Neutrophil (primary cell): ENCODE results near the gene TRIAP1.
"Not testable (repeated sequence)": the region's sequence is repeated elsewhere in the genome, so short reads cannot be mapped to it uniquely, and the experiment has no call there.

Experiments used
- H3K27ac ChIP-seq: fragments of 200-600 bp; sonication (generic); 2 replicates; pipeline ENCODE4 v1.5.1; 2016; ENCODE audit warnings: mild to moderate bottlenecking, moderate library complexity
- H3K27me3 ChIP-seq: fragments of 200-600 bp; sonication (generic); 2 replicates; pipeline ENCODE4 v1.6.0; 2016; ENCODE audit warnings: mild to moderate bottlenecking
- H3K36me3 ChIP-seq: fragments of 200-600 bp; sonication (generic); 2 replicates; pipeline ENCODE4 v1.5.1; 2017
- H3K4me1 ChIP-seq, 2 experiments: fragments of 200-600 bp in 1 of 2; sonication (generic) in 1 of 2; 1 replicate in 1 of 2; 2 replicates in 1 of 2; pipeline versions ENCODE4 v1.5.1 to v1.6.1; 2013 to 2016; ENCODE audit warnings: low read depth in 1 of 2, low read length in 1 of 2, mild to moderate bottlenecking in 1 of 2, moderate library complexity in 1 of 2; ENCODE audit not compliant: control insufficient read depth in 1 of 2, insufficient read depth in 1 of 2
- H3K4me3 ChIP-seq, 2 experiments: fragments of 200-600 bp in 1 of 2; sonication (generic) in 1 of 2; 1 replicate in 1 of 2; 2 replicates in 1 of 2; pipeline ENCODE4 v1.5.1; 2013 to 2016; ENCODE audit warnings: low read depth in 1 of 2, low read length in 1 of 2, mild to moderate bottlenecking in 1 of 2, moderate library complexity in 1 of 2
- H3K9me3 ChIP-seq: fragments of 200-600 bp; sonication (generic); 2 replicates; pipeline ENCODE4 v1.5.1; 2016
- TF ChIP-seq, protein P1 (sequence below): fragments of 200-600 bp; sonication (generic); IDR thresholded peaks from 2 replicates; pipeline ENCODE4 v1.5.1; 2016; ENCODE audit warnings: antibody characterized with exemption

Gene TRIAP1

DNA sequence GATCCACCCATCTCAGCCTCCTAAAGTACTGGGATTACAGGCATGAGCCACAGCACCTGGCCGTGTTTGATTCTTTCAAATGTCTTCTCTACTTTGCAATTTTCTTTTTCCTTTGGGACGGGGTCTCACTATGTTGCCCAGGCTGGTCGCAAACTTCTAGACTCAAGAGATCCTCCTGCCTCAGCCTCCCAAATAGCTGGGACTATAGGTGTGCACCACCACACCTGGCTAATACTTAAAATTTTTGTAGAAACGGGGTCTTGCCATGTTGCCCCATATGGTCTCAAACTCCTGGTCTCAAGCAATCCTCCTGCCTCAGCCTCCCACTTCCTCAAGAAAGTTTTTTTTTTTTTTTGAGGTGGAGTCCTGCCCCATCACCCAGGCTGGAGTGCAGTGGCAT is 1.8 kb upstream of the TRIAP1 start:
- Histone ChIP-seq H3K27me3 (no peaks in the 10 kb centered on the region), H3K27ac (no peak overlapping the region), H3K9me3 (no peaks in the 10 kb centered on the region), H3K4me3 (no peak overlapping the region), H3K36me3 (peaks cover 12% of the 10 kb centered on the region), H3K4me1 (peaks cover 14 to 20% of the 10 kb centered on the region in 2 experiments)
- TF ChIP-seq, protein P1, sequence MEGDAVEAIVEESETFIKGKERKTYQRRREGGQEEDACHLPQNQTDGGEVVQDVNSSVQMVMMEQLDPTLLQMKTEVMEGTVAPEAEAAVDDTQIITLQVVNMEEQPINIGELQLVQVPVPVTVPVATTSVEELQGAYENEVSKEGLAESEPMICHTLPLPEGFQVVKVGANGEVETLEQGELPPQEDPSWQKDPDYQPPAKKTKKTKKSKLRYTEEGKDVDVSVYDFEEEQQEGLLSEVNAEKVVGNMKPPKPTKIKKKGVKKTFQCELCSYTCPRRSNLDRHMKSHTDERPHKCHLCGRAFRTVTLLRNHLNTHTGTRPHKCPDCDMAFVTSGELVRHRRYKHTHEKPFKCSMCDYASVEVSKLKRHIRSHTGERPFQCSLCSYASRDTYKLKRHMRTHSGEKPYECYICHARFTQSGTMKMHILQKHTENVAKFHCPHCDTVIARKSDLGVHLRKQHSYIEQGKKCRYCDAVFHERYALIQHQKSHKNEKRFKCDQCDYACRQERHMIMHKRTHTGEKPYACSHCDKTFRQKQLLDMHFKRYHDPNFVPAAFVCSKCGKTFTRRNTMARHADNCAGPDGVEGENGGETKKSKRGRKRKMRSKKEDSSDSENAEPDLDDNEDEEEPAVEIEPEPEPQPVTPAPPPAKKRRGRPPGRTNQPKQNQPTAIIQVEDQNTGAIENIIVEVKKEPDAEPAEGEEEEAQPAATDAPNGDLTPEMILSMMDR = no peak

DNA sequence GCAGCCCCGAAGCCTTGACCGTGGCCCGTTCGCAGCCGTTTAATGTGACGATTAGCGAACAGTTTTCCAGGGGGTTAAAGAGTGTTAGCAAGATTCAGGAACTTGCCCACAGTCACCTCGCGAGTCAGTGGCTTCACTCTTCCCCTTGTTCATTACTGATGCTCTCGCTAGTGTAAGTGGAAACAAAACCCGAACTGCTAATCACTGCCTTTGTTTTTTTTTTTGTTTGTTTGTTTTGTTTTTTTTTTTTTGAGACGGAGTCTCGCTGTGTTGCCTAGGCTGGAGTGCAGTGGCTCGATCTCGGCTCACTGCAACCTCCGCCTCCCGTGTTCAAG is 627 bp upstream of the TRIAP1 start:
- H3K9me3 ChIP-seq, H3K27me3 ChIP-seq: not testable (repeated sequence)
- H3K27ac ChIP-seq = peak overlapping the region; percentile 86
- peak overlapping the region; percentile 73 to 89 for H3K4me3 ChIP-seq
- H3K36me3 ChIP-seq = peaks cover 22% of the 10 kb centered on the region
- peaks cover 14 to 20% of the 10 kb centered on the region in 2 experiments for H3K4me1 ChIP-seq

DNA sequence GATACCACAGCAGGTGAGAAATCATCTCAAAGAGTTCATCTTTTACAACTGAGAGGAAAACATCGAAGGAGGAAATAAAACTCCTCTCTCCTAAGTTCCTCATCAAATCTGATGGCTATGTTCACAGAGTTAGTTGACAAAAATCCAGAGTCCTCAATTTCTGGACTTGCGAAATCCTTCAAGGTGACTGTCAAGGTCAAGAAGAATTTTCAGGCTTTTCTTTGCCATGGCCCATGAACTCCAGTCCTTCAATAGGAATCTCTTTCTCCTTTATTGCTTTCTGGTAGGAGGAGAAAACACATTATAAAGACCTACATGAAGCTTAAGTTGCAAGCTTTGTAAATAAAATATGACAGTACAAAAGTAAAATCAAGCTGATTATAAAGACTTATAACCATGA is 1.5 kb downstream of the TRIAP1 start:
- H3K27ac ChIP-seq = no peak overlapping the region

DNA sequence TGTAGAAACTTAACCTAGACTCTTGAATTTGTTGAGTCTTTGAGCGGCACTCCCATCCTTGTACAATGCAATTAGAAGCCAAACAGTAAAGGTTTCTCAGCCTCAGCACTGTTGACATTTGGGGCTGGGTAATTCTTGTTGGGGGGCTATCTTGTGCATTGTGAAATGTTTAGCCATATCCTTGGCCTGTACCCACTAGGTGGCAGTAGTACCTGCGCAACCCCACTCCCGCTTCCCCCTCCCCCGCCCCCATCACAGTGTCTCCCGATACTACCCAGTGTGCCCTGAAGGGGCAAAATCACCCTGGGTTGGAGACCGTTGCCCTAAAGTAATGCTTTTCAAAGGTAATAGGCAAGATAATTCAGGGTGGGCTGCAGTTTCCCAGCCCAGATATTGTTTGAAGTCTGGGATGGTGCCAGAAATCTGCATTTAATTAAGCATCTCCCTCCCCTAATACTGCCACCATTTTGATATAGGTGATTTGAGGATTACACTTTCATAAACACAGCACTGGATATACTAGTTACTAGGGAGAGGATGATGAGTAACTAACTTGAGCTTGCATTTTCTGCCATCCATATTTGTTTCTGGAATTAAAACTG is 6.4 kb downstream of the TRIAP1 start:
- Histone ChIP-seq H3K4me3 (no peak overlapping the region), H3K9me3 (no peaks in the 10 kb centered on the region), H3K4me1 (peaks cover 25 to 26% of the 10 kb centered on the region in 2 experiments), H3K36me3 (peaks cover 48% of the 10 kb centered on the region), H3K27ac (no peak overlapping the region), H3K27me3 (no peaks in the 10 kb centered on the region)
- TF ChIP-seq, protein P1 = peak; percentile 59

More for the DNA sequence above, 1.5 kb downstream of the TRIAP1 start:
- TF ChIP-seq, protein P1 = no peak
- Histone ChIP-seq H3K4me1 (peaks cover 18 to 23% of the 10 kb centered on the region in 2 experiments), H3K4me3 (no peak overlapping the region), H3K36me3 (peaks cover 42% of the 10 kb centered on the region), H3K9me3 (no peaks in the 10 kb centered on the region), H3K27me3 (no peaks in the 10 kb centered on the region)

DNA sequence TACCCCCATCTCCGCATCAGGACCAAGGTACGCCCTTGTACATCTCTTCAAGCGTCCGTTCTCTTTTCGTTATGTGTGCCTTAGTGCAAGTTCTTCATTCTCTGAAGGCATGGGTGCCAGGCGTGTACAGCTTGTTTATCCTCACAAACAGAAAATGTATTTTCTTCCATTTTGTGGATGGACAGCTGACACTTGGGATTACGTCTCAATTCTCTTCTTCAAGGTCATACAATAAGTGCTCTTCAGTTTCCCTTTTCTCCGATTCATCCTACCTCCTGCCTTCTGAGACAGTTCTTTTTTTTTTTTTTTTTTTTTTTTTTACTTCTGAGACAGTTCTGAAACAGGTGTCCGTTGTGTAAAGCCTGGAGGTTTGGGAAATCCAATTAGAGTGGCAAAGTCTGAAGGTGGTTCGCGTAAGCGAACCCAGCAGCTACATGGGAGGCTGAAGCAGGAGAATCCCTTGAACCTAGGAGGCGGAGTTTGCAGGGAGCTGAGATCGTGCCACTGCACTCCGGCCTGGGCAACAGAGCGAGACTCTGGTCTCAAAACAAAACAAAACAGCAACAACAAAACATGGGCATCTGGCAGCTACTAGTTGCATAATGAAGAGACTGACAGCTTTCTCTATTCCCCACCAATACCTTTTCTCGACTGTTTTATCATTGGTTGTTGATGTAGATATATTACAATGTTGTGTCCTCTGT is 7.5 kb downstream of the TRIAP1 start:
- H3K9me3 ChIP-seq = no peaks in the 10 kb centered on the region
- peak overlapping the region; percentile 70 to 94 for H3K4me3 ChIP-seq
- H3K36me3 ChIP-seq = peaks cover 43% of the 10 kb centered on the region
- TF ChIP-seq, protein P1 = no peak
- peak overlapping the region; percentile 87 for H3K27ac ChIP-seq
- H3K4me1 ChIP-seq = peaks cover 25 to 26% of the 10 kb centered on the region in 2 experiments
- no peaks in the 10 kb centered on the region for H3K27me3 ChIP-seq
